Epithelial cell of proximal tubule (primary cell): ENCODE data around the gene SPTAN1. TPM values are rescaled to one million over a fixed set of nuclear protein-coding genes. Genes with fewer than 3 reads are reported as not detected.
A peak's percentile ranks its signal among the peaks of the same experiment; 100 is the strongest.

Source experiments
- DNase-seq: peaks from one replicate; pipeline ENCODE4 v3.0.0-alpha.2; 2011; ENCODE audit warnings: low read depth
- H3K4me3 ChIP-seq: 2 replicates; pipeline ENCODE4 v1.5.1; 2011; ENCODE audit warnings: low read depth, mild to moderate bottlenecking, low read length
- total RNA-seq: library from RNA; depleted of rRNA; stranded (reverse); fragments of >200 nt; gene quantifications from 2 replicates; pipeline ENCODE4 v1.2.3, GENCODE V29; 2015
- TF ChIP-seq, protein P1 (sequence below): conservative IDR thresholded peaks from 2 replicates; pipeline ENCODE4 v1.5.1; 2012; ENCODE audit warnings: low read depth, mild to moderate bottlenecking, low read length

SPTAN1 gene
- total RNA-seq, 1 donor from 2014 or later, result 193 TPM

DNA sequence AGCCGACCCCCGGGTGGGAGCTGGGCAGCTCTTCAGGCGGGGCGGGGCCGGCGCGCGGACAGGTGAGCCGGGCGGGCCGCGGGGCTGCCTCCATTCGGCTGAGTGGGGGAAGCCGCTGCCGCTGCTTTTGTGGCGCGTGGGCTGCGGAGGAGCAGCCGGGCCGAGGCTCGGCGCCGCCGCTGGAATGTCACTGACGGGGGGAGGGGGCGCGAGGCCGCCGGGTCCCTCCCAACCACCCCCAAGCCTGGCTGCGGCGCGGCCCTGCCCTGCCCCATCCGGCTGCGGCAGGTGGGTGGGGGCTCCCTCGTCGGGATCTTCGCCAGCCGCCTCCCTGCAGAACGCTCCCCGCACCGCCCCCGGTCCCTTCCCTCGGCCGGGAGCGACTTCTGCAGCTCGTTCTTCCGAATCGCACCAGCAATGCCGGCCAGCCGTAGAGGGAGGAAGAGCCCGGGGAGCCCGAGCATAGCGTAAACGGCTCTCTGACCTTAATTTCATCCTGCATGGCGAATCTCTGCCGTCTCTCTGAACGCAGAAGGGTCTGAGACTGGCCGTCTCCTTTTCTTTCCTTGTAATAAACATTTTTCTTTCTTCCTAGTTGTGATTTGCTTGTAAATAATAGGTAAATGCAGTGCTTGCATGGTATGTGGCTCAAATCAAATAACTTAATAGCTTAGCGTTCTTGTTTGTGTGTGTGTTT lies 505 bp downstream of the SPTAN1 start:
- H3K4me3 ChIP-seq, result peak overlapping the region; percentile 83
- no peak for DNase-seq
- TF ChIP-seq, protein P1, sequence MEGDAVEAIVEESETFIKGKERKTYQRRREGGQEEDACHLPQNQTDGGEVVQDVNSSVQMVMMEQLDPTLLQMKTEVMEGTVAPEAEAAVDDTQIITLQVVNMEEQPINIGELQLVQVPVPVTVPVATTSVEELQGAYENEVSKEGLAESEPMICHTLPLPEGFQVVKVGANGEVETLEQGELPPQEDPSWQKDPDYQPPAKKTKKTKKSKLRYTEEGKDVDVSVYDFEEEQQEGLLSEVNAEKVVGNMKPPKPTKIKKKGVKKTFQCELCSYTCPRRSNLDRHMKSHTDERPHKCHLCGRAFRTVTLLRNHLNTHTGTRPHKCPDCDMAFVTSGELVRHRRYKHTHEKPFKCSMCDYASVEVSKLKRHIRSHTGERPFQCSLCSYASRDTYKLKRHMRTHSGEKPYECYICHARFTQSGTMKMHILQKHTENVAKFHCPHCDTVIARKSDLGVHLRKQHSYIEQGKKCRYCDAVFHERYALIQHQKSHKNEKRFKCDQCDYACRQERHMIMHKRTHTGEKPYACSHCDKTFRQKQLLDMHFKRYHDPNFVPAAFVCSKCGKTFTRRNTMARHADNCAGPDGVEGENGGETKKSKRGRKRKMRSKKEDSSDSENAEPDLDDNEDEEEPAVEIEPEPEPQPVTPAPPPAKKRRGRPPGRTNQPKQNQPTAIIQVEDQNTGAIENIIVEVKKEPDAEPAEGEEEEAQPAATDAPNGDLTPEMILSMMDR, result no peak

DNA sequence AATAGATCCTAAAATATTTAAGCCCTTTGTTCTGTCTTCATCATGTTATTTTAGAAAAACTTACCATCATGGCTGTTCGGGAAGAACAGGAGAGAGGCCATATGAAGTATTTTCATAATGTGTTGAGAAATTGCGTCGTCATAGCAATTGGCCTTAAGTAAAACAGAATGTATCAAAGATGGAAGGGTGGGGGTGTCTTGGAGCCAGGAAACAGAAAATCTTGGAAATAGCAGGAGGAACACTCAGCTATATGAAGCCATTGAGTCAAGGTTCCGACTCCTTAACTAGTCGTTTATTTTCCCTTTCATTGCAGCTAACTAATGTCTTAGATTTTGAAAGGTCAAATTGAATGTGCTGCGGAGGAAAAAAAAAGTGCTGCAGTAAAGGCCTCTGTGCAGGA lies 1.3 kb downstream of the SPTAN1 start:
- TF ChIP-seq, protein P1, result no peak
- DNase-seq, result no peak

DNA sequence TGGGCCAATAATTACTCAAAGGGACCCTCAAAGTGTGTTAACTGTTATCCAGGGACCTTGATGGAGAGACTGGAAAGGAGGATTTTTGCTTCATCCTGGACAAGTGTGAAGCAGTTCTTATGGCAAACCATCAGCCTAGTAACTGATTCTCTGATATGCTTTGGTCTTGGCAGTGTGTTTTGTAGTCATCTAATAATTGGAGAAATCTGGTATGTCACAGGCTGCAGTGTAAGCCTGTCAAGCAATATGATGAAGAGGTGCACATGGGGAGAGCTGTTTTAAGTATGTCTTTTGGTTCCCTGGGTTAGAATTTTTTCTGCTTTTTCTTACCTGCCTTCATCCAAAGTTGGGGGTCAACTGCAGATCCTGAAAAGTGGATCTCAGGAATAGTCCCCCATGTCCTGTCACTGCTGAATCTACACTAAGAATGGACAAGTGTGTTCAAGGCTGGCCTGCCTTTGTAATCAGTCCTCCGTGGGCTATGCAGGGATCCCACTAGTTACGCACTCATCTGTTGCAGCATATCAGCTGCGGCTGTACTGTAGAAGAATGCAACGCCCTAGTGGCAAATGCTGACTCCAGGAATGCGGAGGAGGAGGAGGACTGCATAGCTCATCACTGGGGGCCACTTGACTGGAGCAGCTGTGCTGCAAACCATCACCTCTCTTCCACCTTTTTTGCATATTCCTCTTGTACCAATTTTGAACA lies 1.9 kb downstream of the SPTAN1 start:
- peak overlapping the region; percentile 83 for H3K4me3 ChIP-seq
- peak; percentile 59 for DNase-seq
- TF ChIP-seq, protein P1, result peak; percentile 15

More for the DNA sequence above, 1.3 kb downstream of the SPTAN1 start:
- H3K4me3 ChIP-seq, result peak overlapping the region; percentile 83

DNA sequence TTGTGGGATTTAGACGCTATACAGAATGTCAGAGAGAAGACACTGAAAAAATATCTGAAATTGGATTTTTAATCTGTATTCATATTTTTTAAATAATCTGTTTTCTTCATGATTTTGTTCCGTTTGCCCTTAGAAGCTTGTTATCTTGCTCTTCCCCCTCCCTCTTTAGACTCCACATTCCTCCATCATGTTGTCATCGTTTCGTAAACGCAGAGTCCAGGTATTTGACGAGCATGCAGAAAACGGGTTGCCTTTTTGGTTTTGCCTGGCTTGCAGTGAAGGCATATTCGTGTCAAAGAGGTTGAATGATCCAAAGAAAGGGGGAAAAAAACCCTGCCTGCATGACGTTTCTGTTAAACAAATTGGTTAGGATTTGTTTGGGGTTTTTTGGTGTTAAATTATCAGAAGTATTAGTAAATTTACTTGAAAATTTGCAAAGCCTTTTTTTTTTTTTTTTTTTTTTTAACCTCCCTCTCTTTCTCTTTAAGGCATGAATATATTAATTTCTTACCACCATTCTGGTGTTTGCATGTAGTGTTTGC lies 2.9 kb downstream of the SPTAN1 start:
- H3K4me3 ChIP-seq, result no peak overlapping the region
- DNase-seq, result peak; percentile 58
- TF ChIP-seq, protein P1, result no peak

DNA sequence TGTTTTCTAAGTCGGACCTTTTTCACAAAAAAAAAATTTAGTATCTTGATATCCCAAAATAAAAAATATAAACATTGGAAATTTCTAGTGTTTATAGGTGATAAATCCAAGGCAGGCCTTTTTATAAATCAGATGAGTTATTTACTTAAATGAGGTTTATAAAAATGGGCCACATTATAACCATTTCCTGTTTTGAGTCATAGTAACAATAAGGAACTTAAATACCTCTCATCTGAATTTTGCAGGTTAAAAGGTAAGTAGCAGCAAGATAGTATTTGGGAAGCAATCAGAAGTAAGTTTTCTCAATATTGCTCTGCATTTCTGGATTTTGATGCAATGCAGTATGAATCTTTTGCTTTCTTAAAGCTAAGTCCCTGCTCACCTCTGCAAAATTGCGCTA lies 3.9 kb downstream of the SPTAN1 start:
- TF ChIP-seq, protein P1, result no peak
- DNase-seq, result no peak
- H3K4me3 ChIP-seq, result no peak overlapping the region

DNA sequence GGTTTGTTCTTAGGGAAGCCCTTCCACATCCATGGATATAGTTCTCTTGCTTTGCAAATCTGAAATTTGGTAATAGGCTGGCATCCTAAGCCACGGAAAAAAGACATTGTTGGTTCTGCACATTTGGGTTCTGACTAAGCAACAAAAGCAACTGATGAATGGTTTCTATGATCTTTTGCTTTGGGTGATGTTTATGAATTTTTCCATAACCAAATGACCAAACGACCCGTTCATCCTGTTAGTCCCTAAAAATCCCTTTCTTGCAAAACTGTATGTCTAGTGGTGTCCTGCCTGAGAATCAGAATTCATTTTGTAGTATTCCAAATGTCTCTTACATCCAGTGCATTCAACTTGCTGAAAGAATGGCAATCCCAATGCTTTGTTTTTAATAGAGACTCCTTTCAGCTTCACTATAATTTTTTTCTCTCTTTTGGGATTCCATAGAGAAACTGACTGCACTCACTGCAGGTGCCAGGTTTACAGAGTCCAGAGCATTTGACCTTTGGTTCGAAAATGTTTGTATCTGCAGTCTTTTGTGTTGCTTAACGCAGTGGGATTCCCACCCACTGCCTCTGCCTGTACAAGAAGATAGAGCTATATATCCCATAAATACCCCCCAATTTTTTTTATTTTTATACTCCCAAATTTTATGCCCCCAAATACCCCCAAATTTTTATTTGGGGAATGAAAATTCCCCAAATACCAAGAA lies 4.7 kb downstream of the SPTAN1 start:
- DNase-seq, result no peak
- H3K4me3 ChIP-seq, result no peak overlapping the region
- TF ChIP-seq, protein P1, result no peak
